Upper lobe of right lung (tissue), 1 donor: ENCODE measurements around the gene NDRG4. TPM values are rescaled to one million over a fixed set of nuclear protein-coding genes. Genes with fewer than 3 reads are reported as not detected.
"Not testable (repeated sequence)": the region's sequence is repeated elsewhere in the genome, so short reads cannot be mapped to it uniquely, and the experiment has no call there.

Experiments used
- ATAC-seq: fragments of 200-7000 bp; cut with Tn5 transposase; one replicate; pipeline ENCODE4 v1.9.1; 2020; ENCODE audit warnings: mild to moderate bottlenecking, moderate library complexity
- DNase-seq: peaks from one replicate; pipeline ENCODE4 v3.0.0-alpha.2; 2020
- H3K27ac ChIP-seq: fragments of 200-600 bp; one replicate; pipeline ENCODE4 v1.8.0; 2022
- H3K27me3 ChIP-seq: fragments of 200-600 bp; one replicate; pipeline ENCODE4 v1.8.0; 2022; ENCODE audit warnings: mild to moderate bottlenecking
- H3K36me3 ChIP-seq: fragments of 200-600 bp; one replicate; pipeline ENCODE4 v1.8.0; 2022
- H3K4me1 ChIP-seq: fragments of 200-600 bp; one replicate; pipeline ENCODE4 v1.8.0; 2022
- H3K4me3 ChIP-seq: fragments of 200-600 bp; one replicate; pipeline ENCODE4 v1.8.0; 2022; ENCODE audit warnings: mild to moderate bottlenecking
- H3K9me3 ChIP-seq: fragments of 200-600 bp; one replicate; pipeline ENCODE4 v1.8.0; 2022
- intact Hi-C: fragments of 100-400 bp; cut with DNase I; formaldehyde crosslinking; loops from one replicate; pipeline ENCODE4 v1.11.0; 2022
- total RNA-seq: library from RNA; stranded (reverse); fragmentation: NEBNext Ultra II Directional; extraction: Animal tissue kit (Norgen Biotek cat#: 25700); gene quantifications from one replicate; pipeline ENCODE4 v1.2.1, GENCODE V29; 2021
- TF ChIP-seq, protein P1 (sequence below): fragments of 200-600 bp; IDR thresholded peaks from one replicate; pipeline ENCODE4 v1.8.0; 2022; ENCODE audit warnings: antibody characterized with exemption
- donor health status: DM: no; HTN: yes; CAD: no; lungs with severe emphysema.

The NDRG4 gene
- total RNA-seq, 1 donor from 2014 or later: 48.1 TPM

DNA sequence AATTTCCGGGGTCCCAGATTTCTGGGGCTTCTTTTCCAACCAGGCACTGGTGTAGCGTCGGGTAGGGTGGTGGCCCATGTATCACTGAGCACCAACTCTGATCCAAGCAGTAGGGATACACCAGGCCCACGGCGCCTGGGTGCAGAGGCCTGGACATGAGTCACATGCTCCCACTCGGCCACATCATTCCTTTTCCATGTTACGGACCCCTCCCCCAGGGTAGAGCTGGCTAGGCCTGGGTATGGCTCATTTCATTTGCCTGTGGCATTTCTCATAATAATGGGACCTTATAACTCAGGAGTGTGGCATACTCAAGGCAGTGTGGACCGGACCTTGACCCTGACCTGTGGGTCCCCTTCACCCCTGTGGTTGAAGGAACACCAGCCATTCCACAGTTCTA lies 18.0 kb upstream of the NDRG4 start:
- H3K4me3 ChIP-seq: no peak overlapping the region
- intact Hi-C loops: no loop called here
- H3K27ac ChIP-seq: no peak overlapping the region
- TF ChIP-seq, protein P1, sequence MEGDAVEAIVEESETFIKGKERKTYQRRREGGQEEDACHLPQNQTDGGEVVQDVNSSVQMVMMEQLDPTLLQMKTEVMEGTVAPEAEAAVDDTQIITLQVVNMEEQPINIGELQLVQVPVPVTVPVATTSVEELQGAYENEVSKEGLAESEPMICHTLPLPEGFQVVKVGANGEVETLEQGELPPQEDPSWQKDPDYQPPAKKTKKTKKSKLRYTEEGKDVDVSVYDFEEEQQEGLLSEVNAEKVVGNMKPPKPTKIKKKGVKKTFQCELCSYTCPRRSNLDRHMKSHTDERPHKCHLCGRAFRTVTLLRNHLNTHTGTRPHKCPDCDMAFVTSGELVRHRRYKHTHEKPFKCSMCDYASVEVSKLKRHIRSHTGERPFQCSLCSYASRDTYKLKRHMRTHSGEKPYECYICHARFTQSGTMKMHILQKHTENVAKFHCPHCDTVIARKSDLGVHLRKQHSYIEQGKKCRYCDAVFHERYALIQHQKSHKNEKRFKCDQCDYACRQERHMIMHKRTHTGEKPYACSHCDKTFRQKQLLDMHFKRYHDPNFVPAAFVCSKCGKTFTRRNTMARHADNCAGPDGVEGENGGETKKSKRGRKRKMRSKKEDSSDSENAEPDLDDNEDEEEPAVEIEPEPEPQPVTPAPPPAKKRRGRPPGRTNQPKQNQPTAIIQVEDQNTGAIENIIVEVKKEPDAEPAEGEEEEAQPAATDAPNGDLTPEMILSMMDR: no peak
- H3K4me1 ChIP-seq: no peaks in the 10 kb centered on the region
- no peaks in the 10 kb centered on the region for H3K27me3 ChIP-seq
- ATAC-seq (no peak), DNase-seq (no peak)
- H3K9me3 ChIP-seq: no peaks in the 10 kb centered on the region
- no peaks in the 10 kb centered on the region for H3K36me3 ChIP-seq

DNA sequence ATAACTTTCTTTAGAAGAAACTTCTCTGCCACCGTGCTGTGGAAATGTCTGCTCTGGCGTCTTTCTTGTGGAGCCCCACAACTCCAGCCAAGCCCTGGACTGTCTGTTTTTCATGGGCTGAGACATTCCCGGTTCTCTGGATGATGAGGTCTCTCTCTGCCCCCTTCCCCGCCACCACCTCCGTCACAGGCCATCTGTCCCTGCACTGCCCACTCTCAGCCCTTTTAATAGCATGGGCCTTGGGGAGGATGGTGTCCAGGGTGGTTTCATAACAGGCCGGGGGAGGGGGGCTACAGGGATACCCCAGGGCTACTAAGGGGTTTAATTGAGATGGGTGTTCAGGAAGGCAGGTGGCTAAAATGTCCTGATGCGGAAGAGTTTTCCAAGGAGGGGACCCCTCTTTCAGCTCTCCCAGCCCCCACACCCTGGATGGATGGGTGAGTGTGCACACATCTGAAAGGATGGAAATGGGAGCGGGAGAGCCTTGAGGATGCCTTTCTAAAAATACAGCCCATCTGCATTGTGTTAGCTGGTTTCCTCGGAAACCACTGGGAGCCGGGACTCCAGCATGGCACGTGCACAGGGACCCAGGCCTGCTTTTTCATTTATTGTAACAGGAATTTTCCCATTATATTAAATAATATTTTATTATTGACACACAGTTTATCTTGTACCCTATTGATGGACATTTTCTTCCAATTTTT lies 14.6 kb upstream of the NDRG4 start:
- Histone ChIP-seq H3K9me3 (no peaks in the 10 kb centered on the region), H3K27ac (no peak overlapping the region), H3K4me1 (no peaks in the 10 kb centered on the region), H3K36me3 (no peaks in the 10 kb centered on the region), H3K27me3 (no peaks in the 10 kb centered on the region), H3K4me3 (no peak overlapping the region)
- DNase-seq (no peak), ATAC-seq (no peak)
- TF ChIP-seq, protein P1: no peak
- intact Hi-C loops: loop anchor here (5.0 kb wide), 1 partner anchor 148 kb away; no protein-coding TSS in a partner anchor

DNA sequence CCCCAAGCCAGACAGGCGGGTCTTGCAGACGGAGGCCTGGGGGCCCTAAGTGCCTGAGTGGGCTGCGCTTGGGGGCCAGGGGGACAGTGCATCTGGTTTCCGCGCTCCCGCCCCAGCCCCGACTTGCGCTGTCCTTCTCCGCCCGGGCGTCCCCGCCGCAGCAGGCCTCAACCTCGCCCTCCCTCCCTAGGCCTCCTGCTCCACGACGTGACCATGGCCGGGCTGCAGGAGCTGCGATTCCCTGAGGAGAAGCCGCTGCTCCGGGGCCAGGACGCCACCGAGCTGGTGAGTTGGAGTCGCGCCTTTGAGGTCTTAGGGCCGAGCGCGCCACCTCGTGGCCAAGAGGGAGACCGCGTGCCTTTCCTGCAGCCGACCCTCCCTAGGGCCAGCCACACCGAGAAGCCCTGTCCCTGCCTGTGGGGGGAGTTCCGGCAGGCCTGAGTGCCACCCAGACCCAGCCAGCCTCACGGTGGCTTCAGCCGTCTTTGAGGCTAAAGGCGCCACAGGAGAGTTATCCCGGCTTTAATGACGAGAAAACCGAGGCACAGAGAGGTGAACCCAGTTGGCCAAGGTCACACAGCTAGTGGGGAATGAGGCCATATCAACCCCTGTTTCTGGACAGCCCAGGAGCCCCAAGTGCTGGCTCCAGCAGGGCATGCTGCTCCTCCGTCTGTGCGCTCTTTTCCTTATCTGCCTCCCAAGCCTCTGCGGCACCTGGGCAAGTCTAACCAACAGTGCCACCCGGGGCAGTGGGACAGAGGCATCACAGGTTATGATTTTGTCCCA lies 12.2 kb upstream of the NDRG4 start:
- Histone ChIP-seq H3K27me3 (no peaks in the 10 kb centered on the region), H3K4me1 (no peaks in the 10 kb centered on the region), H3K27ac (no peak overlapping the region), H3K36me3 (no peaks in the 10 kb centered on the region), H3K9me3 (no peaks in the 10 kb centered on the region), H3K4me3 (no peak overlapping the region)
- peak; percentile 91 for DNase-seq
- peak; percentile 96 for ATAC-seq
- TF ChIP-seq, protein P1: peak; percentile 91
- intact Hi-C loops: loop anchor here (5.0 kb wide), 1 partner anchor 150 kb away; no protein-coding TSS in a partner anchor

DNA sequence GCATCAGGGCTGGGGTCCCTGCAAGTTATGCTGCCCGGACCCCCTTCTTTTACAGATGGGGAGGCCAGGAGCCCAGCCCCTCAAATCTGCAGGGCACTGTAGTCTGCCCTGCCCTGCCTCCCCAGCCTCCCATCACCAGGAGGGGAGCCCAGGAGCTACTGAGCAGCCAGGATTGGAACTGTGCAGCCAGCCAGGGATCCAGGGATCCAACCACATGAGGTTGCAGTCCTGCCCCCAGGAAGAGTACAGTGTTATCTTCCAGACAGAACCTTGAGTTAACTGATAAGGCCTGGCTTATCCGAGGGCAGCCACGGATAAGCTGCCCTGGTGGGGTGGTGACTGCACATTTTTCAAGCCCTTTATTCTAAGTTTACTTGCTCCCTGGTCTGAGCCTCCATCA lies 11.4 kb upstream of the NDRG4 start:
- intact Hi-C loops: loop anchor here (5.0 kb wide), 1 partner anchor 151 kb away; no protein-coding TSS in a partner anchor
- TF ChIP-seq, protein P1: no peak
- no peaks in the 10 kb centered on the region for H3K4me1 ChIP-seq
- H3K36me3 ChIP-seq: no peaks in the 10 kb centered on the region
- ATAC-seq: no peak
- H3K27ac ChIP-seq: no peak overlapping the region
- no peaks in the 10 kb centered on the region for H3K9me3 ChIP-seq
- DNase-seq: peak; percentile 53
- H3K27me3 ChIP-seq: no peaks in the 10 kb centered on the region
- H3K4me3 ChIP-seq: no peak overlapping the region

DNA sequence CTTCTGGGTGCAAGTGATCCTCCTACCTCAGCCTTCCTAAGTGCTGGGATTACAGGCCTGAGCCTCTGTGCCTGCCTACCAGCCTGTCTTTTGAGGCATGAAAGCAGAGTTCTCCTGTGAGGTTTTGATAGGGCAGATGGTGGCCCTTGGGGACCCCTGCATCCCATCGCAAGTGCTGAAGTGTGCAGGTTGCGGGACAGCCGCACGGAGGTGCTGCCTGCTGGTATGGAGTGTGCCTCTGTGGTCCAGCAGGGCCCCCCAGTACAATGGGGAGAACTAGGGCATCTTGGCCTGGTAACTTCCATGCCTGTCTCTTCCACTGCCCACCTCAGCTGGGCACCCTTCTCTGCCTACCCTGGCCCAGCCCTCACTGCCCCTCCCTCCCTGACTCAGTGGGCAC lies 9.9 kb upstream of the NDRG4 start:
- no peaks in the 10 kb centered on the region for H3K27me3 ChIP-seq
- H3K27ac ChIP-seq: no peak overlapping the region
- ATAC-seq (no peak), DNase-seq (peak; percentile 44)
- no peak overlapping the region for H3K4me3 ChIP-seq
- TF ChIP-seq, protein P1: no peak
- H3K9me3 ChIP-seq: no peaks in the 10 kb centered on the region
- intact Hi-C loops: no loop called here
- no peaks in the 10 kb centered on the region for H3K4me1 ChIP-seq
- no peaks in the 10 kb centered on the region for H3K36me3 ChIP-seq

DNA sequence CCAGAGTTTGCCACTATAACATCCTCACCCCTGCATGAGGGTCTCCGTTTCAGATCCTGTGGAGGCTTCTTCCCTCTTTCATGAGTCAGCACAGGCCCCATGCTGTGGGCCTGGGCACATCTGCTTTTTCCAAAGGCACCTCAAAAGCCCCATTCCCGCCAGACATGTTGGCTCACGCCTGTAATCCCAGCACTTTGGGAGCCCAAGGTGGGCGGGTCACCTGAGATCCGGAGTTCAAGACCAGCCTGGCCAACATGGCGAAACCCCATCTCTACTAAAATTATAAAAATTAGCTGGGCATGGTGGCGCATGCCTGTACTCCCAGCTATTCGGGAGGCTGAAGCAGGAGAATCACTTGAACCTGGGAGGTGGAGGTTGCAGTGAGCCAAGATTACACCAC lies 9.4 kb upstream of the NDRG4 start:
- H3K27me3 ChIP-seq, H3K9me3 ChIP-seq, intact Hi-C loops, H3K27ac ChIP-seq, H3K36me3 ChIP-seq, H3K4me1 ChIP-seq, ATAC-seq, H3K4me3 ChIP-seq: not testable (repeated sequence)
- DNase-seq: peak; percentile 27
